Spleen (tissue), 7 donors: ENCODE data around the gene DEPDC1B.

Experiments used
- CTCF ChIP-seq, 11 experiments: fragments of 200-600 bp in 7 of 11; fragments of 450-650 bp in 4 of 11; sonication (generic) in 4 of 11; IDR thresholded peaks in 8 of 11; conservative IDR thresholded peaks in 3 of 11; 1 replicate in 7 of 11; 2 replicates in 4 of 11; pipeline versions ENCODE4 v1.4.0 to v1.8.0; 2016 to 2021; ENCODE audit warnings: antibody characterized with exemption in 11 of 11, inconsistent platforms in 4 of 11, mild to moderate bottlenecking in 1 of 11
- POLR2A ChIP-seq, 3 donors: fragments of 450-650 bp; IDR thresholded peaks; one replicate each; pipeline ENCODE4 v1.5.1; 2017; ENCODE audit warnings: antibody characterized with exemption in 3 of 3, mild to moderate bottlenecking in 1 of 3
- POLR2AphosphoS5 ChIP-seq, 3 donors: sonication (generic); formaldehyde crosslinking; IDR thresholded peaks; one replicate each; pipeline ENCODE4 v1.5.1; 2017; ENCODE audit warnings: antibody characterized with exemption in 3 of 3
- donor health status: DM: no; HTN: no; CAD: no; lungs with moderate emphysema.
- donor health status: DM: no; HTN: no; CAD: no.
- donor health status: DM: no; HTN: no; CAD: no.

GRCh38 chr5:60576425-60576824 is 123.5 kb downstream of the DEPDC1B start:
- TF ChIP-seq CTCF (IDR thresholded peaks at IDR 0.05 in 8 of 11, conservative IDR thresholded peaks at IDR 0.05 in 3 of 11) (no peak), POLR2A (IDR thresholded peaks at IDR 0.05) (no peak), POLR2AphosphoS5 (IDR thresholded peaks at IDR 0.05) (no peak)
